T-helper 1 cell treated with Interleukin-12 subunit alpha and Interleukin-12 subunit beta and Interleukin-4 antibody, amounts not matched to agents 30 ng/mL and 1 ng/mL, for 36 hours (primary cell): Measurements from ENCODE around the gene GPHN. TPM values are rescaled to one million over a fixed set of nuclear protein-coding genes. Genes with fewer than 3 reads are reported as not detected.

Experiments
- intact Hi-C: fragments of 100-400 bp; cut with micrococcal nuclease; formaldehyde crosslinking; loops from one replicate; pipeline ENCODE4 v1.15.1; 2024
- total RNA-seq: library from RNA; stranded (reverse); gene quantifications from 2 replicates; pipeline ENCODE4 v1.2.3, GENCODE V29; 2022

The GPHN gene
- total RNA-seq, 1 donor from 2014 or later, result 31.7 TPM

- intact Hi-C loops, result no loop called here
Observed at GRCh38 chr14:67199016-67199415, 691.1 kb downstream of the GPHN start.

GRCh38 chr14:67207810-67208209, 699.9 kb downstream of the GPHN start:
- intact Hi-C loops, result no loop called here

DNA sequence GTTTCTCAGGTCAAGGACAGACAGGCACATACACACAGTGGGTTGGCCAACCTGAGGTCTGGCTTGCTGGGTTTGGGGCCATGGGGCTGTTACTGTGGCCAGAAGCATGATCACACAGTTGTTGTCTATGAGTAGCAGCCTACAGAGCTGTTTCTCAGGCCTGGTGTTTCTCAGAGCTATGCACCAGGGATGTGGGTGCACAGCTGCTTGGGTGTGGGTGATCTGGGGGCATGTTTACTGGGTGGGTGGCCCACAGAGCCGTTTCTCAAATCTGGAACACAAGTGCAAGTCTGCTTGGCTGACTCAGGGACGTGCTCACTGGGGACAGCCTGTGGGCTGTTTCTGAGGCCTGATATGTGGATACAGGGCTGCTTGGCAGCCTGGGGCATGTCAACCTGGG, 710.2 kb downstream of the GPHN start:
- intact Hi-C loops, result no loop called here

DNA sequence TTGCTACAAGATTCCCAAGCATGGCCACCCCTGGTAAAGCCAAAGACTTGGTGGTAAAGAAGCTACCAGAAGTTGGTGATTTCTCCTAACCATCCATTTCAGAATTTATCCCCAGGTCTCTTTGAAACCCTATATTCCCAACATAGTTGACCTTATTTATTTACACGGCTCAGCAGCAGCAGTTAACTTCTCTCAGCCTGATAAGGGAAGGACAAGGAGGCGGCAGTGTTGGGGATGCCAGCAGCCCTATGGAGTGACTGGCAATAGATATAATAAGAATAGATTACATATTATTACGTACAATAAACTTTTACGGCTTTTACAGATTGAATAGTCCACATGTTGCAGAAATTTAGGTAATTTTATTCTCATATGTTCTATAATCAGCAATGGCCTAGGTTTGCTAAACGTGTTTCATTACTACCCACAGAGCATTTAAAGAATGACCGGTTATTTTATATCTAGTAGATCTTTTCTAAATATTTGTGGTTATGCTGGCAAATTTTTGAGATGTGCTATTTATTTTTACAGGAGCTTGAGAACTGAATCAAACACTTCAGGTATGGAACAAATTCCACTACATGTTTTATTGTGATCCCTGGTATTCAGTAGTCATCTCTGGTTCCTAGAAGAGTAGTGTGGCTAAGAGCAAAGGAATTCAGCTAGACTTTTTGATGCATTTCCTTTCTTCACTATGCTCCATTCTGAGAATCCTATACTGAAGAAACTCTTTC, 713.5 kb downstream of the GPHN start:
- intact Hi-C loops, result no loop called here

DNA sequence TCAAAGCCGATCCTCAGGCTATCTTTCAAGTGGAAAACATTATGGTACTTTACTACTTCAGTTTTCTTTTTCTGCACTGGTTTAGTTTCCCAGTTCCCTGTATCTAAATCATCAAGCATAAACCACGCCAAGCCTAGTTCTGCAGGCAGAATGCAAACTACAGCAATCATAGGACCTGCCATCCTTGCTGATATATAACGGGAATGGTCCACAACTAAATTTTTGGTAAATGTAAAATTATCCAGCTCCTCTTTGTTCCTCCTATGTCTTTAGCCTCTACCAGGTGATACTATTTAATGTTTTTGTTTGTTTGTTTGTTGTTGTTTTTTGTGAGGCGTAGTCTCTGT, 714.0 kb downstream of the GPHN start:
- intact Hi-C loops, result no loop called here

DNA sequence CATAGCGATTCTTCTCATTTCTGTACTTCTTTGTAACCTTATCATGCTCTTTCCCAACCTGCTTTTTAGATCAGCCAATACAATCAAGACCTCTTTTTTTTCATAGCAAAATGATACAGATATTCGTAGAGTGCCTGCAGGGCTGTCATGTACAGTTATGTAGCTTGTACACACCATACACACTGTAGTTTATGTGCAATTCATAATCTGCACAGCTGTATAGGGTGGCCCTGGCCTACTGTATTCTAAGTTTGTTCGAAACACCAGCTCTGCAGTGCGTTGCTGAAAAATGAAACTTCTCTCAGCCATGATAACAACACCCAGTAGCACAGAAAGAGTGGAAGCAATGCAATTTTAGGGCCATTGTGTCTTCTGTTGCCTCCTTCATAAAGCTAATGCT, 717.6 kb downstream of the GPHN start:
- intact Hi-C loops, result no loop called here

DNA sequence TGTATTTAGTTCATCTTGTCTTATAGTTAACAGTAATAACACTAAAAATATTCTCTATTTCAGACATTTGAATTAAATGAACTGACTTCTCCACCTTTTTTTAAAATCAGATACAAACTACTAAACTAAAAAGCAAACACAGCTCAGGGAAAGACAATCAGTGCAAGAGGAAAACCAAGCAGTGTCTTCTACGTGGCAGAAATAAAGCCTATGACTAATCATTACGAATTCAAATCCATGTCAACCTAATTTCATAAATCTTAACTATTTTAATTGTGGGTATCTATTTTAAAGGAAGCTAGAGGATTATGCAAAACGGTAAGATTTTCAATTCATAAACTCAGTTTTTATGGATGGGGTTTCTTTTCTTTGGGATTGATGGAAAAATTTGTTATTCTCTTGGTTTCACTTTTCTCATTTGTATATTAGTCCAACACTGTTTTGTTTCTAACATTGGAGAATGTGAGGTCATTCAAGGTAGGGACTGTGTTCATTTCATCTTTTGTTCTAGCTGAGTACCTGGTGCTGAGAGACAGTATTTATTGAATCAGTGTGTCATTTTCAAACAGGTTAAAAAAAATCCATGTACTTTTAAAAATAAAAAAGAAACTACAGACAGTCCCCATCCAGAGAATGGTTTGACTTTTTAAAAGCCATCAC, 720.5 kb downstream of the GPHN start:
- intact Hi-C loops, result no loop called here

Other genes with a start within 250 kb of the GPHN start
- not detected in 2 replicates for gene CCDC196, start 21.8 kb upstream of the GPHN start, total RNA-seq